Activated CD8-positive, alpha-beta memory T cell treated with anti-CD3 and anti-CD28 coated beads, Interleukin-2, amount 10 ng/mL, durations not matched to agents 7 days and 5 days (primary cell): ENCODE data around the gene SRRM2. TPM values are rescaled to one million over a fixed set of nuclear protein-coding genes. Genes with fewer than 3 reads are reported as not detected.

Experiments used
- ATAC-seq: fragments of 150-1000 bp; cut with Tn5 transposase; one replicate; pipeline ENCODE4 v1.10.0; 2021; ENCODE audit warnings: moderate library complexity
- CTCF ChIA-PET: fragments of 350-600 bp; sonication (Branson Sonifier 250); formaldehyde crosslinking; loops from one replicate; lab custom pipeline; 2021; ENCODE audit warnings: antibody characterized with exemption; lab: Charles Lee
- DNase-seq: peaks from one replicate; pipeline ENCODE4 v3.0.0-alpha.2; 2020
- H3K27ac Mint-ChIP-seq: one replicate; pipeline ENCODE4 v1.8.0; 2021; ENCODE audit warnings: mild to moderate bottlenecking, mixed read lengths
- H3K27me3 Mint-ChIP-seq: one replicate; pipeline ENCODE4 v1.8.0; 2021; ENCODE audit warnings: mixed read lengths
- H3K36me3 Mint-ChIP-seq: one replicate; pipeline ENCODE4 v1.8.0; 2021; ENCODE audit warnings: mild to moderate bottlenecking, mixed read lengths
- H3K4me1 Mint-ChIP-seq: one replicate; pipeline ENCODE4 v1.8.0; 2021; ENCODE audit warnings: mixed read lengths
- H3K4me3 Mint-ChIP-seq: one replicate; pipeline ENCODE4 v1.8.0; 2021; ENCODE audit warnings: mild to moderate bottlenecking, moderate library complexity, mixed read lengths
- H3K9me3 Mint-ChIP-seq: one replicate; pipeline ENCODE4 v1.8.0; 2022; ENCODE audit warnings: low read depth, mixed read lengths
- total RNA-seq, 2 experiments: library from RNA; stranded (reverse); gene quantifications; one replicate each; pipeline ENCODE4 v1.2.3, GENCODE V29; 2021

The SRRM2 gene
- total RNA-seq, 2 experiments from 2014 or later = 631 to 651 TPM

DNA sequence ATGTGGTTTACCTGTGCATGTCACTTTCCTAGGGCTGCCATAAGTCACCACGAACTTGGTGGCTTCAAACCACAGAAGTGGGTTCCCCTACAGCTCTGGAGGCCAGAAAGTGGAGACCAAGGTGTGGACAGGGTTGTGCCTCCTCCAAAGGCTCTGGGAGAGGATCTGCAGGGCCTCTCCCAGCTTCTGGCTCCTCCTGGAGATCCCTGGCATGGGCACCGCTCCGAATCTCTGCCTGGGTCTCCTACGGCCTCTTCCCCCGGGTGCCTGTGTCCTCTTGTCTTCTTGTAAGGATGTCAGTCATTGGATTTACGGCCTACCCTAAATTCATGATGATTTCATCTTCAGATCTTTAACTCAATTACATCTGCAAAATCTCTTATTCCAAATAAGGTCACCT lies 2.5 kb upstream of the SRRM2 start:
- CTCF ChIA-PET = interaction anchor here (1.0 kb wide), 1 partner anchor 119 kb away, joined by 3 read pairs; no protein-coding TSS in a partner anchor
- no peak for DNase-seq
- no peaks in the 10 kb centered on the region for H3K27me3 Mint-ChIP-seq

DNA sequence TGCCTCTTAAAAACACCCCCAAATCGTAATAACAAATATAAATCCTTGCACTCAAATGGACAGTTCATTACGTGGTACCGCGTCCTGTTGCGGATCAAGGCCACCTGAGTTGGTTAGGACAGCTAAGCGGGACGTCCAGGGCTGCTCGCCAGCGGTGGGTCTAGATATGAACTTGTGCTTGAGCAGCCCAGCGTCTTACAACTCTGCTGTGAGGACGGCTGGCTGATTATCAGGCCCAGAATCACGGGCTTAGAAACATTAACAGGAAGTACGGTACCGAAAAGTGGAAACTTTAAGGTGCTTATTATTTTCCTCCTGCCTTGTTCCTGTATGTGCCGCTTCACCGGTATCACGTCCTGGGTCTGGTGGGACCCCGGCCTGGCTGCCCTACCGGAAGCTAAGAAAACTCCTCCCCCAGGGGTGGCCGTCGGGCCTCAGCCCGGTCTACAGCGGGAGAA lies 832 bp upstream of the SRRM2 start:
- H3K9me3 Mint-ChIP-seq = no peaks in the 10 kb centered on the region
- H3K4me1 Mint-ChIP-seq = peaks cover 53% of the 10 kb centered on the region
- CTCF ChIA-PET = interaction anchor here (1.3 to 3.1 kb wide), 4 partner anchors 26 to 160 kb away, joined by 3 to 7 read pairs (median 5); partner anchors contain the start of gene PRSS27
- H3K4me3 Mint-ChIP-seq = peak overlapping the region; percentile 89
- H3K36me3 Mint-ChIP-seq = peaks cover 33% of the 10 kb centered on the region
- peak overlapping the region; percentile 100 for H3K27ac Mint-ChIP-seq
- no peaks in the 10 kb centered on the region for H3K27me3 Mint-ChIP-seq
- no peak for DNase-seq
- ATAC-seq = no peak

More for the DNA sequence above, 2.5 kb upstream of the SRRM2 start:
- H3K27ac Mint-ChIP-seq = peak overlapping the region; percentile 100
- H3K9me3 Mint-ChIP-seq = no peaks in the 10 kb centered on the region
- no peak for ATAC-seq
- H3K4me3 Mint-ChIP-seq = no peak overlapping the region
- peaks cover 39% of the 10 kb centered on the region for H3K4me1 Mint-ChIP-seq
- peaks cover 20% of the 10 kb centered on the region for H3K36me3 Mint-ChIP-seq

DNA sequence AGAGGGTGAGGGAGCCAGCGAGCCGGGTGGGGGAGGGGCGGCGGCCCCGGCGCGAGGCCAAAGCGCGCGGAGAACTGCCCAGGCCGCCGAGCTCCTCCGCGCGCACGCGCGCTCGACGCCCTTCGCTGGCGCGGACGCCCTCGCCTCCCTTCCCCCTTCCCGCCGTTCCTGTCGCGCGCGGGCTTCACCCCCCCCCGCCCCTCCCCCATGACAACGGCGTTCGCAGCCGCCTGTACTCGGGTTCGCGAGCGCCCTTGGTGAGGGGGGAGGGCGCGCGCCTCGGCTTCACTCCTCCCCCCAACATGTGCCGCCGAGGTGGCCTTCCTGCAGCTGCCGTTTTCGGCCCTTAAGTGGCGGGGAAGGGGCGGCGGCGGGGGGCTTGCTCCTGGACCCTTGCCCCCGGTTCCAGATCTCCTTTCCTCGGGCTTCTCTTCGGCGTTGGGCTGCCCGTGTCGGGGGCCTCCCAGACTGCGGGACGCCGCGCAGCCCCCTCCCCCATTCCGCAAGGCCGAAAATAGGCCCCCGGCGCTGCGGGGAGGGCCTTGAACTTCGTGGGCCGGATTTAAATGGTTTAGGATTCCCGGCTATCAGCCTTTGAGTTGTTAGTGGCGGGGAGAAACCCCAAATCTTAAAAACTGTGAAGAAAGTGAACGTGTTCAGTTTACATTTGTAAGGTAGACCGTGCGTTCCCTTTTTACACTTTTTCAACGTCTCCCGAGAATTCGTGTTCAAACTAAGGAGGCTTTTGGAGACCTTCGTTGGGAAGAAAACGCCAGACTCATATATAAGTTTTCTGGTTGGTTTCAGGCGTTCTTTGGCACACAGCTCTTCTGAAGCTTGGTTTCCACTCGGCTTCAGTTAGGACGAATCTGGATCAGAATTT lies 653 bp downstream of the SRRM2 start:
- peaks cover 64% of the 10 kb centered on the region for H3K4me1 Mint-ChIP-seq
- H3K4me3 Mint-ChIP-seq = peak overlapping the region; percentile 89
- no peaks in the 10 kb centered on the region for H3K27me3 Mint-ChIP-seq
- peaks cover 48% of the 10 kb centered on the region for H3K36me3 Mint-ChIP-seq
- ATAC-seq (peak; percentile 58), DNase-seq (peak; percentile 82)
- CTCF ChIA-PET = interaction anchor here (0.6 to 3.1 kb wide), 8 partner anchors 16 to 158 kb away, joined by 3 to 8 read pairs (median 4); no protein-coding TSS in a partner anchor
- H3K9me3 Mint-ChIP-seq = no peaks in the 10 kb centered on the region
- H3K27ac Mint-ChIP-seq = peak overlapping the region; percentile 100

DNA sequence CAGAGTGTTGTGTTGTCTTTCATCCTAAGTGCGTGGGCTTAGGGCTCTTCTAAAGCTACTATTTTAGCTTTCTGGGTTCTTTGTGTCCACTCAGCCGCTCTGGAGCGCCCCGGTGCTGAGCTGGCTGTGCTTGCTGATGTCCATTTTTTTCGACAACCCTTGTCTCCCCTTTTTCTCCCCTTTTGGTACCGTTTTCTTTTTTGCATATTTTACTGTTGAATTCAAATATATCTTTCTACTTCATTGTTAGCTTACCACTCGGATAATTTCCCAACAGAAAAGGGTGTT lies 1.2 kb downstream of the SRRM2 start:
- no peaks in the 10 kb centered on the region for H3K27me3 Mint-ChIP-seq
- ATAC-seq (no peak), DNase-seq (no peak)
- CTCF ChIA-PET = interaction anchor here (1.0 to 3.1 kb wide), 7 partner anchors 10 to 212 kb away, joined by 3 to 8 read pairs (median 3); no protein-coding TSS in a partner anchor
- peaks cover 53% of the 10 kb centered on the region for H3K36me3 Mint-ChIP-seq
- H3K4me3 Mint-ChIP-seq = peak overlapping the region; percentile 89
- peaks cover 68% of the 10 kb centered on the region for H3K4me1 Mint-ChIP-seq
- no peaks in the 10 kb centered on the region for H3K9me3 Mint-ChIP-seq
- peak overlapping the region; percentile 79 for H3K27ac Mint-ChIP-seq

DNA sequence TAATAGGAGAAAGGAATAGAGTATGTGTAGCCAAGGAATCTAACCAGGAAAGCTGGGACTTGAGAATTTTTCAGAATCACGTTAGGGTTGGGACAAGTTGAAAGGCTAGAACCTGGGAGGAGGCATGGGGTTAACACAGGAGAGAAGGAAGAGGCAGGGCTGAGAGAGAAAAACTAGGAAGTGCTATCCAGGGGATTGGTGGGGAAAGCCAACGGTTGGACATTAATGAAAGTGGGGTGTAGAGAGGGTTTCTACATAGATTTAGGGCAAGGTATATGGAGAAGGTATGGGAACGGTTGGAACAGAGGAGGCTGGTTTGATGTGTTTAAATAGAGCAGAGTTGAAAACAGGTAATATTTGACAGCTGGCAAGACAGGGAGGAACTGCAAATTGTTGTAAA lies 2.7 kb downstream of the SRRM2 start:
- H3K27ac Mint-ChIP-seq = peak overlapping the region; percentile 79
- CTCF ChIA-PET = interaction anchor here (1.1 kb wide), 1 partner anchor 19 kb away, joined by 3 read pairs; no protein-coding TSS in a partner anchor
- no peaks in the 10 kb centered on the region for H3K27me3 Mint-ChIP-seq
- no peak for ATAC-seq
- DNase-seq = no peak
- peaks cover 62% of the 10 kb centered on the region for H3K4me1 Mint-ChIP-seq
- peaks cover 64% of the 10 kb centered on the region for H3K36me3 Mint-ChIP-seq
- H3K4me3 Mint-ChIP-seq = peak overlapping the region; percentile 89
- no peaks in the 10 kb centered on the region for H3K9me3 Mint-ChIP-seq

DNA sequence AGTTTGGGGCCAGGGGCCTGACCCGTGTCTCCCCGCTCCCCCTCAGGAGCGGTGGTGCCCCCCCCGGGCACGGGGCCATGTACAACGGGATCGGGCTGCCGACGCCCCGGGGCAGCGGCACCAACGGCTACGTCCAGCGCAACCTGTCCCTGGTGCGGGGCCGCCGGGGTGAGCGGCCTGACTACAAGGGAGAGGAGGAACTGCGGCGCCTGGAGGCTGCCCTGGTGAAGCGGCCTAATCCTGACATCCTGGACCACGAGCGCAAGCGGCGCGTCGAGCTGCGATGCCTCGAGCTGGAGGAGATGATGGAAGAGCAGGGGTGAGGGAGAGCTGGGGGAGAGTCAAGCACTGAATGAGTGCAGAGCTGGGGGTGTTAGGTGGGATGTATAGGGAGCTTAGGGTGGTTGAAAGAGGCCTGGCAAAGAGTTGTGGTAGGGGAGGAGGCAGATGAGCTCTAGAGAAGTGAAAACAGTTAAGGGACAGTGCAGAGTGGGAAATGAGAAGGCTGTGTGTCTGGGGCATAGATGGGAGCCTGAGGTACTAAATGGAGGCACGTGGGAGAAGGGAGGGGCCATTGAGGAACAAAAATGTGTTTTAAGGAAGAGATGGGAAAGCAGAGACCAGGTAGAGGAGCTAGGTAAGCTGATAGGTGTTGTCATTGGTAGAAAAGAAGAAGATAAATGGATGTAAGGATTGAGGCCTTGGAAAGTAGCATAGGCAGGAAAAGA lies 4.0 kb downstream of the SRRM2 start:
- peaks cover 75% of the 10 kb centered on the region for H3K36me3 Mint-ChIP-seq
- no peaks in the 10 kb centered on the region for H3K9me3 Mint-ChIP-seq
- no peak overlapping the region for H3K4me3 Mint-ChIP-seq
- peak overlapping the region; percentile 41 for H3K27ac Mint-ChIP-seq
- H3K27me3 Mint-ChIP-seq = no peaks in the 10 kb centered on the region
- H3K4me1 Mint-ChIP-seq = peaks cover 49% of the 10 kb centered on the region
- DNase-seq = no peak
- CTCF ChIA-PET = interaction anchor here (0.8 kb wide), 1 partner anchor 83 kb away, joined by 4 read pairs; no protein-coding TSS in a partner anchor
- ATAC-seq = no peak

DNA sequence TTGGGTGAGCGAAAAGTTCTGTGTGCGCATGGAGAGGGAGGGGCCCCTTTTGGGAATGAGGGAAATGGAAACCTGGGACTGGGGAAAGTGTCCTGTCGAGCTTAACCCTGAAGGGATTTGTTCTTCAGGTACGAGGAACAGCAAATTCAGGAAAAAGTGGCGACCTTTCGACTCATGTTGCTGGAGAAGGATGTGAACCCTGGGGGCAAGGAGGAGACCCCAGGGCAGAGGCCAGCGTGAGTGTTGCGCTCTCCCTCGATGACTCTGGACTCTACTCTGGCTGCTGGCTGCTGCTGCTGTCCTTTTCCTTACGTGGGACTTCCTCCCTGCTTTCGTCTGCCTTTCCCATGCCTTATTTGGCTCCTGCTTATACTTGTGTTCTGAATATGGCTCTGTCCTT lies 4.9 kb downstream of the SRRM2 start:
- Mint-ChIP-seq H3K4me1 (peaks cover 44% of the 10 kb centered on the region), H3K27me3 (no peaks in the 10 kb centered on the region), H3K36me3 (peaks cover 84% of the 10 kb centered on the region), H3K27ac (no peak overlapping the region), H3K4me3 (no peak overlapping the region), H3K9me3 (no peaks in the 10 kb centered on the region)
- ATAC-seq = no peak
- CTCF ChIA-PET = interaction anchor here (1.7 kb wide), 1 partner anchor 111 kb away, joined by 4 read pairs; no protein-coding TSS in a partner anchor
- no peak for DNase-seq

DNA sequence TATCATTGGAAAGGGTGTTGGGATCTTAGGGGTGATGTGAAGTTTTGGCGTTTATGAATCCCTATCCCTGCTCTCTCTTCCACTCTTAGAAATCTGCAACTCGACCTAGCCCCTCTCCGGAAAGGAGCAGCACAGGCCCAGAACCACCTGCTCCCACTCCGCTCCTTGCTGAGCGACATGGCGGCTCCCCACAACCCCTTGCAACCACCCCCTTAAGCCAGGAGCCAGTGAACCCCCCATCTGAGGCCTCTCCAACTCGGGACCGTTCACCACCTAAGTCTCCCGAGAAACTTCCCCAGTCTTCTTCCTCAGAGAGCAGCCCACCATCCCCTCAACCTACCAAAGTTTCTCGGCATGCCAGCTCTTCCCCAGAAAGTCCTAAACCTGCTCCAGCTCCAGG lies 9.0 kb downstream of the SRRM2 start:
- Mint-ChIP-seq H3K27me3 (no peaks in the 10 kb centered on the region), H3K27ac (no peak overlapping the region), H3K9me3 (no peaks in the 10 kb centered on the region), H3K36me3 (peaks cover 97% of the 10 kb centered on the region), H3K4me1 (peaks cover 19% of the 10 kb centered on the region), H3K4me3 (no peak overlapping the region)
- CTCF ChIA-PET = no interaction called here
- ATAC-seq (no peak), DNase-seq (no peak)

DNA sequence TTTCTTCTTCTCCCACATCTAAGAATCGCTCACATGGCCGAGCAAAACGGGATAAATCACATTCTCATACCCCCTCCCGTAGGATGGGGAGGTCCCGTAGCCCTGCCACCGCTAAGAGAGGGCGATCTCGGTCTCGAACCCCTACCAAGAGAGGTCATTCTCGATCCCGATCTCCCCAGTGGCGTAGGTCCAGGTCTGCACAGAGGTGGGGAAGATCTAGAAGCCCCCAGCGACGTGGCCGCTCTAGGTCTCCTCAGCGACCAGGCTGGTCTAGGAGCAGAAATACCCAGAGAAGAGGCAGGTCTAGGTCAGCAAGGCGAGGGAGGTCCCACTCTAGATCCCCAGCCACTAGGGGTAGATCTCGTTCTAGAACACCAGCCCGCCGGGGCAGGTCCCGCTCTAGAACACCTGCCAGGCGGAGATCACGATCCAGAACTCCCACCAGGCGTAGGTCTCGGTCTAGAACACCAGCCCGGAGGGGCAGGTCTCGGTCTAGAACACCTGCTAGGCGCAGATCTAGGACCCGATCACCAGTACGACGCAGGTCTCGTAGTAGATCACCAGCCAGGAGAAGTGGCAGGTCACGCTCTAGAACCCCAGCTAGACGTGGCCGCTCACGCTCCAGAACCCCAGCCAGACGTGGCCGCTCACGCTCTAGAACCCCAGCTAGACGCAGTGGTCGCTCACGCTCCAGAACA lies 9.6 kb downstream of the SRRM2 start:
- H3K36me3 Mint-ChIP-seq = peaks cover 94% of the 10 kb centered on the region
- H3K27ac Mint-ChIP-seq = no peak overlapping the region
- no peak for ATAC-seq
- no peak overlapping the region for H3K4me3 Mint-ChIP-seq
- no peak for DNase-seq
- peaks cover 14% of the 10 kb centered on the region for H3K4me1 Mint-ChIP-seq
- H3K9me3 Mint-ChIP-seq = no peaks in the 10 kb centered on the region
- CTCF ChIA-PET = no interaction called here
- no peaks in the 10 kb centered on the region for H3K27me3 Mint-ChIP-seq

DNA sequence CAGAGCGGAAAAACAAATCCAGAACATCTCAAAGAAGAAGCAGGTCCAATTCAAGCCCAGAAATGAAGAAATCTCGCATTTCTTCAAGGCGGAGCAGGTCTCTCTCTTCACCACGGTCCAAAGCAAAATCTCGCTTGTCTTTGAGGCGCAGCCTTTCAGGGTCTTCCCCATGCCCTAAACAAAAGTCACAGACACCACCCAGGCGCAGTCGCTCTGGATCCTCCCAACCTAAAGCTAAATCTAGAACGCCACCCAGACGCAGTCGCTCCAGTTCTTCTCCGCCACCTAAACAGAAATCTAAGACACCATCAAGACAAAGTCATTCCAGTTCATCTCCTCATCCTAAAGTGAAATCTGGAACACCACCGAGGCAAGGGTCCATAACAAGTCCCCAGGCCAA lies 10.3 kb downstream of the SRRM2 start:
- CTCF ChIA-PET = no interaction called here
- no peaks in the 10 kb centered on the region for H3K9me3 Mint-ChIP-seq
- ATAC-seq (no peak), DNase-seq (no peak)
- no peak overlapping the region for H3K4me3 Mint-ChIP-seq
- peaks cover 91% of the 10 kb centered on the region for H3K36me3 Mint-ChIP-seq
- peaks cover 10% of the 10 kb centered on the region for H3K4me1 Mint-ChIP-seq
- H3K27ac Mint-ChIP-seq = no peak overlapping the region
- no peaks in the 10 kb centered on the region for H3K27me3 Mint-ChIP-seq

DNA sequence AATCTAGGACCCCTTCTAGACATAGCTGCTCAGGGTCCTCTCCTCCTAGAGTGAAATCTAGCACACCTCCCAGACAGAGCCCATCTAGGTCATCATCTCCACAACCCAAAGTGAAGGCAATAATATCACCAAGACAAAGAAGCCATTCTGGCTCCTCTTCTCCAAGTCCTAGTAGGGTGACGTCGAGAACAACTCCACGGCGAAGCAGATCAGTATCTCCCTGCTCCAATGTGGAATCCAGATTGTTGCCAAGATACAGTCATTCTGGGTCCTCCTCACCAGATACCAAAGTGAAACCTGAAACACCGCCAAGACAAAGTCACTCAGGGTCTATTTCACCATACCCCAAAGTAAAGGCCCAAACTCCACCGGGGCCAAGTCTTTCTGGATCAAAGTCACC lies 10.7 kb downstream of the SRRM2 start:
- H3K36me3 Mint-ChIP-seq = peaks cover 90% of the 10 kb centered on the region
- CTCF ChIA-PET = interaction anchor here (1.5 kb wide), 1 partner anchor 9 kb away, joined by 3 read pairs; no protein-coding TSS in a partner anchor
- peaks cover 7% of the 10 kb centered on the region for H3K4me1 Mint-ChIP-seq
- no peak for ATAC-seq
- no peaks in the 10 kb centered on the region for H3K9me3 Mint-ChIP-seq
- no peak overlapping the region for H3K27ac Mint-ChIP-seq
- DNase-seq = no peak
- H3K27me3 Mint-ChIP-seq = no peaks in the 10 kb centered on the region
- no peak overlapping the region for H3K4me3 Mint-ChIP-seq

DNA sequence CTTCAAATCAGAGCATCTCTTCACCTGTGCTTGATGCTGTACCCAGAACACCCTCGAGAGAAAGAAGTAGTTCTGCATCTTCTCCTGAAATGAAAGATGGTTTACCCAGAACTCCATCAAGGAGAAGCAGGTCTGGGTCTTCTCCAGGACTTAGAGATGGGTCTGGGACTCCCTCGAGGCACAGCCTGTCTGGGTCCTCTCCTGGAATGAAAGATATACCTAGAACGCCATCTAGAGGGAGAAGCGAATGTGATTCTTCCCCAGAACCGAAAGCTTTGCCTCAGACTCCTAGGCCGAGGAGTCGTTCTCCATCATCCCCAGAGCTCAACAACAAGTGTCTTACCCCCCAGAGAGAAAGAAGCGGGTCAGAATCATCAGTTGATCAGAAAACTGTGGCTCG lies 12.3 kb downstream of the SRRM2 start:
- H3K27ac Mint-ChIP-seq = no peak overlapping the region

More for the DNA sequence above, 12.3 kb downstream of the SRRM2 start:
- Mint-ChIP-seq H3K4me1 (peaks cover 7% of the 10 kb centered on the region), H3K4me3 (no peak overlapping the region), H3K36me3 (peaks cover 87% of the 10 kb centered on the region), H3K9me3 (no peaks in the 10 kb centered on the region), H3K27me3 (no peaks in the 10 kb centered on the region)
- DNase-seq = no peak
- ATAC-seq = no peak
- CTCF ChIA-PET = no interaction called here
